CD8-positive, alpha-beta memory T cell (primary cell): ENCODE results near the gene TECR. TPM values are rescaled to one million over a fixed set of nuclear protein-coding genes. Genes with fewer than 3 reads are reported as not detected.

Experiments
- CTCF ChIA-PET: fragments of 350-600 bp; sonication (Branson Sonifier 250); formaldehyde crosslinking; loops from one replicate; lab custom pipeline; 2021; ENCODE audit warnings: antibody characterized with exemption; lab: Charles Lee
- POLR2A ChIA-PET: fragments of 350-600 bp; sonication (Branson Sonifier 250); formaldehyde crosslinking; loops from one replicate; lab custom pipeline; 2021; ENCODE audit warnings: antibody characterized with exemption; lab: Charles Lee
- DNase-seq, 5 donors: peaks; one replicate each; pipeline versions ENCODE4 v3.0.0 to v3.0.0-alpha.2; 2020 to 2022; ENCODE audit warnings: mixed read lengths in 1 of 5
- H3K27ac ChIP-seq: one replicate; pipeline ENCODE4 v1.7.0; 2013; ENCODE audit warnings: low read depth, mild to moderate bottlenecking, low read length, moderate library complexity
- H3K27me3 ChIP-seq: 2 replicates; pipeline ENCODE4 v1.7.0; 2013; ENCODE audit warnings: low read length, mild to moderate bottlenecking; ENCODE audit not compliant: insufficient read depth, poor library complexity, severe bottlenecking
- H3K36me3 ChIP-seq: 2 replicates; pipeline ENCODE4 v1.7.0; 2013; ENCODE audit warnings: mild to moderate bottlenecking, low read length, moderate library complexity; ENCODE audit not compliant: insufficient read depth
- H3K4me1 ChIP-seq: 2 replicates; pipeline ENCODE4 v1.7.0; 2013; ENCODE audit warnings: mild to moderate bottlenecking, low read length, moderate library complexity; ENCODE audit not compliant: insufficient read depth
- H3K4me3 ChIP-seq: 2 replicates; pipeline ENCODE4 v1.7.0; 2013; ENCODE audit warnings: mild to moderate bottlenecking, low read length
- H3K9me3 ChIP-seq: 2 replicates; pipeline ENCODE4 v1.7.0; 2013; ENCODE audit warnings: mild to moderate bottlenecking, low read length
- H3K27ac Mint-ChIP-seq, 8 donors: one replicate each; pipeline ENCODE4 v1.8.0; 2020 to 2021; ENCODE audit warnings: mixed read lengths in 8 of 8, mild to moderate bottlenecking in 6 of 8, inconsistent platforms in 3 of 8, moderate library complexity in 3 of 8
- H3K27me3 Mint-ChIP-seq, 2 donors: one replicate each; pipeline ENCODE4 v1.8.0; 2020 to 2021; ENCODE audit warnings: mixed read lengths in 2 of 2, mild to moderate bottlenecking in 1 of 2, moderate library complexity in 1 of 2
- H3K36me3 Mint-ChIP-seq, 3 donors: one replicate each; pipeline ENCODE4 v1.8.0; 2020 to 2021; ENCODE audit warnings: mixed read lengths in 3 of 3, inconsistent platforms in 1 of 3, mild to moderate bottlenecking in 1 of 3
- H3K4me1 Mint-ChIP-seq, 3 donors: one replicate each; pipeline ENCODE4 v1.8.0; 2020 to 2021; ENCODE audit warnings: mixed read lengths in 3 of 3, inconsistent platforms in 1 of 3, mild to moderate bottlenecking in 1 of 3
- H3K4me3 Mint-ChIP-seq, 7 donors: one replicate each; pipeline ENCODE4 v1.8.0; 2020 to 2021; ENCODE audit warnings: mixed read lengths in 7 of 7, mild to moderate bottlenecking in 6 of 7, moderate library complexity in 4 of 7, inconsistent platforms in 2 of 7
- H3K9me3 Mint-ChIP-seq, 5 donors: one replicate each; pipeline ENCODE4 v1.8.0; 2020 to 2022; ENCODE audit warnings: mixed read lengths in 5 of 5, mild to moderate bottlenecking in 3 of 5, moderate library complexity in 2 of 5, inconsistent platforms in 1 of 5
- polyA plus RNA-seq: library from polyadenylated mRNA; unstranded; fragments of 300-500 nt; fragmentation: Illumina TruSeq; gene quantifications from one replicate; pipeline ENCODE4 v1.2.3, GENCODE V29; 2021
- total RNA-seq, 2 experiments: library from RNA; stranded (reverse); gene quantifications; one replicate each; pipeline ENCODE4 v1.2.3, GENCODE V29; 2021

TECR gene
- total and polyA plus RNA-seq, 3 experiments from 2014 or later: 114 to 268 (median 123) TPM

GRCh38 chr19:14517446-14517839 lies 12.0 kb upstream of the TECR start:
- H3K4me1 ChIP-seq: peaks cover 77% of the 10 kb centered on the region
- H3K27ac Mint-ChIP-seq: peak overlapping the region; percentile 81 to 97 (median 94)
- H3K36me3 Mint-ChIP-seq: peaks cover 17 to 50% (median 25%) of the 10 kb centered on the region in 3 donors

GRCh38 chr19:14517840-14518505 lies 11.4 kb upstream of the TECR start, which contains the start of gene DNAJB1:
TSS of gene DNAJB1 (minus strand) at chr19:14518397. CDS start at chr19:14518349, 48 bp downstream.
- ChIA-PET CTCF (interaction anchor here (1.1 to 6.2 kb wide), 7 partner anchors 11 to 53 kb away, joined by 3 to 65 read pairs (median 5); partner anchors contain the start of gene NDUFB7), POLR2A (interaction anchor here (0.6 to 9.7 kb wide), 17 partner anchors 7 to 725 kb away, joined by 3 to 175 read pairs (median 5); partner anchors contain the start of genes ASF1B, GIPC1, NDUFB7 and RFX1)
- Mint-ChIP-seq H3K36me3 (peaks cover 17 to 50% (median 25%) of the 10 kb centered on the region in 3 donors), H3K27me3 (peaks cover 0 to 13% of the 10 kb centered on the region in 2 donors), H3K27ac (peak within 1 kb of the TSS; percentile 96 to 99 (median 97)), H3K9me3 (no peaks in the 10 kb centered on the region), H3K4me3 (peak within 1 kb of the TSS; percentile 94 to 98 (median 96)), H3K4me1 (peaks cover 71 to 73% (median 72%) of the 10 kb centered on the region in 3 donors)
- peaks cover 35% of the 10 kb centered on the region for H3K36me3 ChIP-seq
- H3K4me1 ChIP-seq: peaks cover 80% of the 10 kb centered on the region
- H3K27me3 ChIP-seq: no peaks in the 10 kb centered on the region
- no peaks in the 10 kb centered on the region for H3K9me3 ChIP-seq
- peak; percentile 55 to 77 (median 70) for DNase-seq
- peak within 1 kb of the TSS; percentile 98 for H3K4me3 ChIP-seq
- H3K27ac ChIP-seq: peak within 1 kb of the TSS; percentile 98

More at GRCh38 chr19:14517446-14517839, 12.0 kb upstream of the TECR start:
- no peaks in the 10 kb centered on the region for H3K9me3 Mint-ChIP-seq
- DNase-seq: no peak
- ChIA-PET CTCF (interaction anchor here (1.2 to 6.2 kb wide), 6 partner anchors 11 to 381 kb away, joined by 3 to 65 read pairs (median 6); no protein-coding TSS in a partner anchor), POLR2A (interaction anchor here (0.6 to 9.7 kb wide), 10 partner anchors 8 to 84 kb away, joined by 3 to 175 read pairs (median 8); partner anchors contain the start of genes GIPC1, NDUFB7 and TECR)
- peaks cover 35% of the 10 kb centered on the region for H3K36me3 ChIP-seq
- H3K9me3 ChIP-seq: no peaks in the 10 kb centered on the region
- H3K27me3 ChIP-seq: no peaks in the 10 kb centered on the region
- peak overlapping the region; percentile 93 to 98 (median 95) for H3K4me3 Mint-ChIP-seq
- H3K4me1 Mint-ChIP-seq: peaks cover 66 to 68% (median 67%) of the 10 kb centered on the region in 3 donors
- H3K4me3 ChIP-seq: peak overlapping the region; percentile 98
- peaks cover 0 to 13% of the 10 kb centered on the region in 2 donors for H3K27me3 Mint-ChIP-seq
- H3K27ac ChIP-seq: peak overlapping the region; percentile 98

- ChIA-PET CTCF (interaction anchor here (1.4 to 6.2 kb wide), 4 partner anchors 9 to 37 kb away, joined by 3 to 65 read pairs (median 10); no protein-coding TSS in a partner anchor), POLR2A (interaction anchor here (0.6 to 9.7 kb wide), 5 partner anchors 11 to 1837 kb away, joined by 3 to 175 read pairs (median 11); partner anchors contain the start of gene TECR)
- Mint-ChIP-seq H3K27ac (peak overlapping the region; percentile 83 to 98 (median 96)), H3K27me3 (peaks cover 0 to 13% of the 10 kb centered on the region in 2 donors), H3K4me3 (peak overlapping the region; percentile 71 to 98 (median 96)), H3K36me3 (peaks cover 17 to 37% (median 25%) of the 10 kb centered on the region in 3 donors), H3K9me3 (no peaks in the 10 kb centered on the region), H3K4me1 (peaks cover 72 to 78% (median 77%) of the 10 kb centered on the region in 3 donors)
- Histone ChIP-seq H3K36me3 (peaks cover 30% of the 10 kb centered on the region), H3K4me3 (peak overlapping the region; percentile 51), H3K4me1 (peaks cover 84% of the 10 kb centered on the region), H3K27ac (peak overlapping the region; percentile 92), H3K9me3 (no peaks in the 10 kb centered on the region), H3K27me3 (no peaks in the 10 kb centered on the region)
- no peak for DNase-seq
Observed at GRCh38 chr19:14519245-14519859, 10.0 kb upstream of the TECR start.

GRCh38 chr19:14519860-14520407 lies 9.5 kb upstream of the TECR start:
- Mint-ChIP-seq H3K4me3 (peak overlapping the region in 6 of 7 donors; percentile 39 to 94 (median 70)), H3K27me3 (peaks cover 0 to 13% of the 10 kb centered on the region in 2 donors), H3K4me1 (peaks cover 67 to 72% (median 71%) of the 10 kb centered on the region in 3 donors), H3K36me3 (peaks cover 13 to 31% (median 20%) of the 10 kb centered on the region in 3 donors), H3K9me3 (no peaks in the 10 kb centered on the region), H3K27ac (peak overlapping the region; percentile 83 to 98 (median 96))
- H3K9me3 ChIP-seq: no peaks in the 10 kb centered on the region
- H3K27me3 ChIP-seq: no peaks in the 10 kb centered on the region
- H3K4me1 ChIP-seq: peaks cover 80% of the 10 kb centered on the region
- DNase-seq: no peak
- H3K27ac ChIP-seq: peak overlapping the region; percentile 92
- POLR2A ChIA-PET: interaction anchor here (0.6 to 9.7 kb wide), 3 partner anchors 14 to 1838 kb away, joined by 3 to 175 read pairs (median 11); no protein-coding TSS in a partner anchor
- CTCF ChIA-PET: interaction anchor here (1.4 to 6.2 kb wide), 2 partner anchors 10 to 14 kb away, joined by 5 to 65 read pairs; no protein-coding TSS in a partner anchor
- peaks cover 24% of the 10 kb centered on the region for H3K36me3 ChIP-seq
- peak overlapping the region; percentile 15 for H3K4me3 ChIP-seq

- peaks cover 9 to 25% (median 14%) of the 10 kb centered on the region in 3 donors for H3K36me3 Mint-ChIP-seq
- POLR2A ChIA-PET: interaction anchor here (9.7 kb wide), 1 partner anchor 15 kb away, joined by 175 read pairs; no protein-coding TSS in a partner anchor
- peak overlapping the region; percentile 83 to 98 (median 96) for H3K27ac Mint-ChIP-seq
- no peaks in the 10 kb centered on the region for H3K27me3 ChIP-seq
- H3K9me3 Mint-ChIP-seq: no peaks in the 10 kb centered on the region
- peaks cover 63 to 69% (median 69%) of the 10 kb centered on the region in 3 donors for H3K4me1 Mint-ChIP-seq
- no peak for DNase-seq
- H3K4me1 ChIP-seq: peaks cover 74% of the 10 kb centered on the region
- H3K4me3 ChIP-seq: no peak overlapping the region
- H3K27ac ChIP-seq: peak overlapping the region; percentile 92
- peak overlapping the region in 3 of 7 donors; percentile 66 to 73 (median 71) for H3K4me3 Mint-ChIP-seq
- no peaks in the 10 kb centered on the region for H3K9me3 ChIP-seq
- CTCF ChIA-PET: interaction anchor here (0.9 to 6.2 kb wide), 3 partner anchors 11 to 39 kb away, joined by 3 to 65 read pairs (median 5); no protein-coding TSS in a partner anchor
- H3K27me3 Mint-ChIP-seq: peaks cover 0 to 13% of the 10 kb centered on the region in 2 donors
- peaks cover 18% of the 10 kb centered on the region for H3K36me3 ChIP-seq
Observed at GRCh38 chr19:14520543-14520942, 8.9 kb upstream of the TECR start.

GRCh38 chr19:14525729-14526128 lies 3.7 kb upstream of the TECR start:
- H3K4me3 Mint-ChIP-seq: peak overlapping the region in 3 of 7 donors; percentile 18 to 59 (median 42)
- CTCF ChIA-PET: interaction anchor here (0.9 to 1.5 kb wide), 8 partner anchors 10 to 48 kb away, joined by 3 to 7 read pairs (median 4); no protein-coding TSS in a partner anchor
- Histone ChIP-seq H3K4me3 (no peak overlapping the region), H3K27ac (no peak overlapping the region), H3K9me3 (no peaks in the 10 kb centered on the region), H3K27me3 (no peaks in the 10 kb centered on the region), H3K36me3 (no peaks in the 10 kb centered on the region), H3K4me1 (peaks cover 47% of the 10 kb centered on the region)
- H3K27me3 Mint-ChIP-seq: no peaks in the 10 kb centered on the region
- peak overlapping the region in 5 of 8 donors; percentile 11 to 94 (median 55) for H3K27ac Mint-ChIP-seq
- POLR2A ChIA-PET: interaction anchor here (0.7 to 0.9 kb wide), 2 partner anchors 8 to 10 kb away, joined by 3 to 4 read pairs; no protein-coding TSS in a partner anchor
- no peak for DNase-seq
- peaks cover 0 to 15% (median 0%) of the 10 kb centered on the region in 3 donors for H3K36me3 Mint-ChIP-seq
- H3K4me1 Mint-ChIP-seq: peaks cover 42 to 74% (median 54%) of the 10 kb centered on the region in 3 donors
- H3K9me3 Mint-ChIP-seq: no peaks in the 10 kb centered on the region

- H3K27me3 ChIP-seq: no peaks in the 10 kb centered on the region
- ChIA-PET CTCF (interaction anchor here (0.9 to 1.5 kb wide), 6 partner anchors 22 to 48 kb away, joined by 3 to 7 read pairs (median 4); no protein-coding TSS in a partner anchor), POLR2A (interaction anchor here (0.9 kb wide), 1 partner anchor 9 kb away, joined by 3 read pairs; no protein-coding TSS in a partner anchor)
- H3K27ac ChIP-seq: no peak overlapping the region
- Mint-ChIP-seq H3K27ac (peak overlapping the region in 5 of 8 donors; percentile 29 to 94 (median 57)), H3K9me3 (no peaks in the 10 kb centered on the region), H3K4me3 (peak overlapping the region in 1 of 7 donors; percentile 44), H3K27me3 (no peaks in the 10 kb centered on the region), H3K36me3 (peaks cover 0 to 15% (median 0%) of the 10 kb centered on the region in 3 donors), H3K4me1 (peaks cover 46 to 79% (median 57%) of the 10 kb centered on the region in 3 donors)
- no peaks in the 10 kb centered on the region for H3K9me3 ChIP-seq
- peaks cover 49% of the 10 kb centered on the region for H3K4me1 ChIP-seq
- H3K4me3 ChIP-seq: no peak overlapping the region
- no peak for DNase-seq
- no peaks in the 10 kb centered on the region for H3K36me3 ChIP-seq
Observed at GRCh38 chr19:14526423-14526822, 3.0 kb upstream of the TECR start.
